ENCODE data around the gene RS1.

Gene RS1

DNA sequence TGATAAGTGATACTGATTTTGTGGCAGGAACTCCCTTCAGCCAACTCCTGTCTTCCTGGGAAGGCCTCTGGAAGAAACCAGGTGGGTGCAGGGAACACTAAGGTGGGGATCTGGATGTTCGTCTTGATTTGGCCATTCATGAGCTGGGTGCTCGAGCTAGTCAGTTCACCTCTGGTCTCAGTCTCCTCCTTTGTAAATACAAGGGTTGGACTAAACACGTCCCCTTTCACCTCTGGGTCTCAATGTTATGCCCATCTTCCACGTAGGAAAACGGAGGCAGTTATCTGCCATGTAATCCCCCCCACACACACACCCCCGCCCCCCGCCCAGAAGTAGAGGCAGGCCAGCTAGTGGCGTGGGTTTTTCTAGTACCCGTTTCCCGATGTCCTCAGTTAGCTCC, 4.1 kb upstream of the RS1 start:
- H3K36me3 ChIP-seq (replicated peaks; ENCODE audit: low read depth, low read length) = no peaks in the 10 kb centered on the region
- TF ChIP-seq, protein P1, sequence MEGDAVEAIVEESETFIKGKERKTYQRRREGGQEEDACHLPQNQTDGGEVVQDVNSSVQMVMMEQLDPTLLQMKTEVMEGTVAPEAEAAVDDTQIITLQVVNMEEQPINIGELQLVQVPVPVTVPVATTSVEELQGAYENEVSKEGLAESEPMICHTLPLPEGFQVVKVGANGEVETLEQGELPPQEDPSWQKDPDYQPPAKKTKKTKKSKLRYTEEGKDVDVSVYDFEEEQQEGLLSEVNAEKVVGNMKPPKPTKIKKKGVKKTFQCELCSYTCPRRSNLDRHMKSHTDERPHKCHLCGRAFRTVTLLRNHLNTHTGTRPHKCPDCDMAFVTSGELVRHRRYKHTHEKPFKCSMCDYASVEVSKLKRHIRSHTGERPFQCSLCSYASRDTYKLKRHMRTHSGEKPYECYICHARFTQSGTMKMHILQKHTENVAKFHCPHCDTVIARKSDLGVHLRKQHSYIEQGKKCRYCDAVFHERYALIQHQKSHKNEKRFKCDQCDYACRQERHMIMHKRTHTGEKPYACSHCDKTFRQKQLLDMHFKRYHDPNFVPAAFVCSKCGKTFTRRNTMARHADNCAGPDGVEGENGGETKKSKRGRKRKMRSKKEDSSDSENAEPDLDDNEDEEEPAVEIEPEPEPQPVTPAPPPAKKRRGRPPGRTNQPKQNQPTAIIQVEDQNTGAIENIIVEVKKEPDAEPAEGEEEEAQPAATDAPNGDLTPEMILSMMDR (IDR thresholded peaks at IDR 0.05; ENCODE audit: low read depth, low read length) = no peak
- no peak for TF ChIP-seq EZH2phosphoT487 (IDR thresholded peaks at IDR 0.05; ENCODE audit: low read depth)
- no peak overlapping the region for H2AFZ ChIP-seq (ENCODE audit: low read depth, low read length)
- H3K27me3 ChIP-seq (ENCODE audit: low read depth, low read length) = no peaks in the 10 kb centered on the region
- H3K9ac ChIP-seq (ENCODE audit: low read length) = no peak overlapping the region
- no peaks in the 10 kb centered on the region for H3K79me2 ChIP-seq (ENCODE audit: low read length)
- H3K4me3 ChIP-seq (ENCODE audit: low read length) = peak overlapping the region; percentile 98
- H3K4me2 ChIP-seq (ENCODE audit: low read length) = peak overlapping the region; percentile 80
- no peaks in the 10 kb centered on the region for H3K9me3 ChIP-seq (ENCODE audit: insufficient read depth, low read length)
- H3K4me1 ChIP-seq (ENCODE audit: low read length) = peaks cover 6% of the 10 kb centered on the region
- no peaks in the 10 kb centered on the region for H4K20me1 ChIP-seq (ENCODE audit: insufficient read depth, low read length)
- H3K27ac ChIP-seq (ENCODE audit: low read length) = no peak overlapping the region

DNA sequence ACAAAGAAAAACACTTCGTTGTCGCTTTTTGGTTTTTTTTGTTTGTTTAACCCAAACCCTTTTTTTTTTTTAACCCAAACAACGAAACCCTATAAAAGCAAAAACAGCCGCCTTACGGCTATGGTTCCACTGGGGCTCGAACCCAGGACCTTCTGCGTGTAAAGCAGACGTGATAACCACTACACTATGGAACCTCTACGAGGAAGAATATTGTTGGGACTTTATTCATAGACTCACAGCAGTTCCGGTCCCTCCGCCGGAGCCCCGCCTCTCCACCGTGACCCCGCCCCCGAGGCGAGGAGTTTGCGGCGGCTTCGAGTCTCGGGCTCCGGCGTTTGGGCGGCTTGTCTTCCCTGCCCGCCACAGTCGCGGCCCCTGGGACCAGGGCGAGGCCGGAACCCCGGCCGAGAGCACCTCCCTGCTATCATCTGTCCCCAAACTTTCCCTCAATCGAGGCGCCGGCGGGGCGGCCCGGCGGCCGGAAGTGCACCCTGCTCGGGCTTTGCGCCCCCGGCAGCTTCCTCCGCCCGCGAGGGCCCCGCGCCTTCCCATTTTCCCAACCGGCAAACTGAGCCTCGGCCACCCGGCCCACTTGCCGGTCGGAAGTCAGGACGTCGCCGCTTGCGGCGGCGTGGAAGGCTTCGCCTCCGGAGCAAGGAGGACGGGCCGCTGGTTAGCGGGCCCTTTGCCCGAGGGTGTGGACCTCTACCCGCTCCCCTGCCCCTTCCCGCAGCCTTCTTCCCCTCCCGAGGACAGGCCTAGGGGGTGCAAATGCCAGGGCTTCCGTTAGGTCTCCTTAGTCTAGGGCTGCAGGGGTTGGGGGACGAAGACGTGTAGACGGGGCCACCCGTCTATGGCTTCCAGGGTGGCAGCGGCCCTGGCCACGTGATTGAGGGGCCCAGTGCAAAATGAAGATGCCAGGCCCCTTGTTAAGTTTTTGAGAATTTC, 3.2 kb upstream of the RS1 start:
- TF ChIP-seq EZH2phosphoT487 (IDR thresholded peaks at IDR 0.05; ENCODE audit: low read depth) = no peak
- TF ChIP-seq, protein P1 (IDR thresholded peaks at IDR 0.05; ENCODE audit: low read depth, low read length) = no peak
- H3K4me3 ChIP-seq (ENCODE audit: low read length) = peak overlapping the region; percentile 98
- H3K27ac ChIP-seq (ENCODE audit: low read length) = peak overlapping the region; percentile 72
- H3K9ac ChIP-seq (ENCODE audit: low read length) = peak overlapping the region; percentile 95
- peaks cover 6% of the 10 kb centered on the region for H3K4me1 ChIP-seq (ENCODE audit: low read length)
- no peaks in the 10 kb centered on the region for H3K27me3 ChIP-seq (ENCODE audit: low read depth, low read length)
- H2AFZ ChIP-seq (ENCODE audit: low read depth, low read length) = peak overlapping the region; percentile 93
- no peaks in the 10 kb centered on the region for H4K20me1 ChIP-seq (ENCODE audit: insufficient read depth, low read length)
- H3K36me3 ChIP-seq (replicated peaks; ENCODE audit: low read depth, low read length) = no peaks in the 10 kb centered on the region
- H3K9me3 ChIP-seq (ENCODE audit: insufficient read depth, low read length) = no peaks in the 10 kb centered on the region
- no peaks in the 10 kb centered on the region for H3K79me2 ChIP-seq (ENCODE audit: low read length)
- peak overlapping the region; percentile 80 for H3K4me2 ChIP-seq (ENCODE audit: low read length)

DNA sequence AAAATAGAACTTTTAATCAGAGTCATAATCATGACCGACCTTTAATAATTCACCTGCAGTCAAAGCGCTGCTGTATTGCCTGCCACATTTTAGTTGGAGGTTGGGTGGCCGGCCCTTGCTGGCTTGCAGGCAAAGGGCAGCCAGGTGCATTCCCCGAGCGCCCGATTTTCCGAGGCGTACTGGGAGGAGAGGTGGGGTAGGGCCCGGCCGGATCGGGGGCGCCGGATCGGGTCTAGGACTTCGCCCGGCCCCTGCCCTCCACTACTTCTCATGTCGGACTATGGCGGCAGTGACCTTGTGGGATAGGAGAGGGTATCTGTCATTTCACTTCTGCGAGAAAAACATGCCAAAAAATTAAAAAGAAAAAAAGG, 2.5 kb upstream of the RS1 start:
- H3K4me3 ChIP-seq (ENCODE audit: low read length) = peak overlapping the region; percentile 98

More for the DNA sequence above, 2.5 kb upstream of the RS1 start:
- peak overlapping the region; percentile 89 for H2AFZ ChIP-seq (ENCODE audit: low read depth, low read length)
- no peaks in the 10 kb centered on the region for H3K79me2 ChIP-seq (ENCODE audit: low read length)
- no peaks in the 10 kb centered on the region for H4K20me1 ChIP-seq (ENCODE audit: insufficient read depth, low read length)
- peak overlapping the region; percentile 68 for H3K4me2 ChIP-seq (ENCODE audit: low read length)
- no peak for TF ChIP-seq EZH2phosphoT487 (IDR thresholded peaks at IDR 0.05; ENCODE audit: low read depth)
- TF ChIP-seq, protein P1 (IDR thresholded peaks at IDR 0.05; ENCODE audit: low read depth, low read length) = no peak
- H3K36me3 ChIP-seq (replicated peaks; ENCODE audit: low read depth, low read length) = no peaks in the 10 kb centered on the region
- peaks cover 6% of the 10 kb centered on the region for H3K4me1 ChIP-seq (ENCODE audit: low read length)
- H3K9me3 ChIP-seq (ENCODE audit: insufficient read depth, low read length) = no peaks in the 10 kb centered on the region
- peak overlapping the region; percentile 29 for H3K27ac ChIP-seq (ENCODE audit: low read length)
- no peaks in the 10 kb centered on the region for H3K27me3 ChIP-seq (ENCODE audit: low read depth, low read length)
- H3K9ac ChIP-seq (ENCODE audit: low read length) = peak overlapping the region; percentile 64
